MM.1S (cell line): ENCODE data around the gene LRPPRC.

Experiments
- EZH2 ChIP-seq: fragments of 300-600 bp; sonication (generic); optimal IDR thresholded peaks from 2 replicates; pipeline ENCODE3; 2017; ENCODE audit warnings: low read depth, mild to moderate bottlenecking, antibody characterized with exemption, low read length, mixed read lengths
- EZH2phosphoT487 ChIP-seq: fragments of 300-600 bp; sonication (generic); IDR thresholded peaks from 2 replicates; pipeline ENCODE4 v1.6.1; 2018; ENCODE audit warnings: antibody characterized with exemption, low read length
- TF ChIP-seq, protein P1 (sequence below): fragments of 300-600 bp; sonication (generic); IDR thresholded peaks from 2 replicates; pipeline ENCODE4 v1.5.1; 2016; ENCODE audit warnings: antibody characterized with exemption, low read length, mixed read lengths

DNA sequence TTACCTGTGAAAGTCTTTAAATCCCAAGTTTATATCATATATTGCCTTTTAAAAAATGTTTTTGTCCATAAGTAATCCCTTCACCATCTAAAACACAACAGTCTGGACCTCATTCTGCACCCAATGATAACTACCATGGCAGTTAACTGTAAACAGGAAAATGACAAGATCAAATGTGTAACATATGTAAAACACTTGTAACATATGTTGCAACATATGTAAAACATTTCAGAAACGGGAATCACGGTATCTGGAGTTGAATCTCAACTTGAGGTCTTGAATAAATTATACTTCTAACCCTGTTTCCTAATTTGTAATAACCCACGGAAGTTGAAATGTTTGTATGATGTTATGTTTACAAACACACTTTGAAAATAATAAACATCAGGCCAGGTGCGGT lies 6.2 kb downstream of the LRPPRC start:
- TF ChIP-seq, protein P1, sequence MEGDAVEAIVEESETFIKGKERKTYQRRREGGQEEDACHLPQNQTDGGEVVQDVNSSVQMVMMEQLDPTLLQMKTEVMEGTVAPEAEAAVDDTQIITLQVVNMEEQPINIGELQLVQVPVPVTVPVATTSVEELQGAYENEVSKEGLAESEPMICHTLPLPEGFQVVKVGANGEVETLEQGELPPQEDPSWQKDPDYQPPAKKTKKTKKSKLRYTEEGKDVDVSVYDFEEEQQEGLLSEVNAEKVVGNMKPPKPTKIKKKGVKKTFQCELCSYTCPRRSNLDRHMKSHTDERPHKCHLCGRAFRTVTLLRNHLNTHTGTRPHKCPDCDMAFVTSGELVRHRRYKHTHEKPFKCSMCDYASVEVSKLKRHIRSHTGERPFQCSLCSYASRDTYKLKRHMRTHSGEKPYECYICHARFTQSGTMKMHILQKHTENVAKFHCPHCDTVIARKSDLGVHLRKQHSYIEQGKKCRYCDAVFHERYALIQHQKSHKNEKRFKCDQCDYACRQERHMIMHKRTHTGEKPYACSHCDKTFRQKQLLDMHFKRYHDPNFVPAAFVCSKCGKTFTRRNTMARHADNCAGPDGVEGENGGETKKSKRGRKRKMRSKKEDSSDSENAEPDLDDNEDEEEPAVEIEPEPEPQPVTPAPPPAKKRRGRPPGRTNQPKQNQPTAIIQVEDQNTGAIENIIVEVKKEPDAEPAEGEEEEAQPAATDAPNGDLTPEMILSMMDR: no peak
- no peak for TF ChIP-seq EZH2
- TF ChIP-seq EZH2phosphoT487: no peak
